SKM-1 treated with dmso at 0.1 percent for 144 hours (cell line): ENCODE measurements around the gene PHRF1.
"Not testable (repeated sequence)": the region's sequence is repeated elsewhere in the genome, so short reads cannot be mapped to it uniquely, and the experiment has no call there.

ENCODE experiments used
- DNase-seq: peaks from one replicate; lab custom pipeline; 2025; ENCODE audit not compliant: unreplicated experiment; lab: John Stamatoyannopoulos, UW

PHRF1 gene

DNA sequence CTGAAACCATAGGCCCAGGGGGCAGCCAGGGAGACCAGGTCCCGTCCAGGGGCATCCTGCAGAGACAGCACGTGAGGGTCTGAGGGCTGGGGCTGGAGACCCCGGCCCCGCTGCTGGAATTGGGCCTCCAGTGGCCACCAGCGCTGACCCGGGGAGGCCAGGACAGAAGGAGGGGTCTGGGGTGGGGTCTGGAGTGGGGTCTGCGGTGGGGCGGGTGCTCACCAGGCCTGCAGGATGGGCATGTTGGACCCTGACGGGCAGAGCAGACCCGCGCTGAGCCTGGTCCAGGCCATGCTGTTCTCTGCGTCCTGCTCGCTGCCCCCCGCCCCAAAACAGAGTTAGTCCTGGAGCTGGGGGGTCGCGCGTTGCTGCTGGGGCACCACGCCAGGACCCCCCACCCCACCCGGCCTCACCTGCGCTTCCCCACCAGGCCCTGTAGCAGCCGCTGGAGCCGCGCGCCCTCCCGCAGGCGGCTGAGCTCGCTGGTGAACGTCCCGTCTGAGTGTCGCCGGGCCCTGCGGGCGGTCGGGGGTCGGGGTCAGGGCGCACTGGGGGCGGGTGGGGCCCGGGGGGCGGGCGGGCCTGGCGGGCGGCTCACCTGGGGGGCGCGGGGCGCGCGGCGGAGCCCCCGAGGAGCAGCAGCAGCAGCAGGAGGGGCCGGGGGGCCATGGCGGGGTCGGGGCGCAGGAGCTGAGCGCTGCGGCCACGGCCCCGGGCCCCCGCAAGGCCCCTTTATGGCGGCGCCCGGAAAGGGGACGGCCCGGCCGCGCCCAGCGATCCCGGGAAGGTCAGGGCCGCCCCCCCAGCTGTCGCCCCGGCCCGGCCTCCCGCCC lies 50.4 kb downstream of the PHRF1 start, which contains the start of gene SCT:
Gene SCT (minus strand): TSS at position 707 of the 833 bp plus-strand sequence. CDS start 38 bp downstream, at position 669.
- DNase-seq = no peak

DNA sequence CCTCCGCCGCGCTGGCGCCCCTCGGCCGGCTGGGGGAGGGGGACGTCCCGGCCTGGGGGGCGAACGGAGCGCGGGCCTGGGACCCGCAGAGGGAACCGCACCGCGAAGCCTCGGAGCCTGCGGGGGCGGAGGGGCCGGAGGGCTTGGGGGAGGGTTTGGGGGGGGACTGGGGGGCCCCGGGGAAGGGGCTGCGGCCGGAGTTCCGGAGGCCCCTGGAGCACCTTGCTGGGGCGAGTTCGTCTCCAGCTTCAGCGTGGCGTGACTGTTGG lies 51.0 kb downstream of the PHRF1 start:
- no peak for DNase-seq

DNA sequence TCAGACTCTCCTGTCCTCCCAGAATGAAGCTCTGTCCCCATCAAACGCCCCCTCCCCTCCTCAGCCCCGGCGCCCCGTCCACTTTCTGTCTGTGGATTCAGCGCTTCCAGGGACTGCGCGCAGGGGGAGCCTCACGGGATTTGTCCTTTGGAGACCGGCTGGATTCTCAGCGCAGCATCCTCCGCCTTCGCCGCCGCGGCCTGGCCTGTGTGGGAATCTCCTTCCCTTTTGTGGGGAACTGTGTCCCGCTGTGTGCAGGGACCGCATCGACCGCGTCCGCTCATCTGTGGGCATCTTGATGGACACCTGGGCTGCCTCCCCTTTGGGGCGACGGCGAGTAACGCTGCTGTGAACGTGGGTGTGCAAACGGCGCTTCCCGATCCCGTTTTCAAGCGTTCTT lies 51.8 kb downstream of the PHRF1 start:
- no peak for DNase-seq

DNA sequence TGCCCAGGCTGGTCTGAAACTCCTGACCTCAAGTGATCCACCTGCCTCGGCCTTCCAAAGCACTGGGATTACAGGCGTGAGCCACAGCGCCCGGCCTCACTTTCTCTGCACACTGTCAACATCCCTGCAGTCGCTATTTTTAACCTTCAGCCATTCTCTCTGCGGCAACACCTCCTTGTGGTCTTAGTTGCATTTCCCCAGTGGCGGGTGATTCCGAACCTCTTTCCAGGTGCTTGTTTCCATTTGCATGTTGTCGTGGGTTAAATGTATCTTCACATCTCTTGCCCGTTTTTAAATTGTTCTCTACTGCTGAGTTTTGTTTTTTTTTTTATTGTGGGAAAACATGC lies 52.9 kb downstream of the PHRF1 start:
- DNase-seq = no peak

DNA sequence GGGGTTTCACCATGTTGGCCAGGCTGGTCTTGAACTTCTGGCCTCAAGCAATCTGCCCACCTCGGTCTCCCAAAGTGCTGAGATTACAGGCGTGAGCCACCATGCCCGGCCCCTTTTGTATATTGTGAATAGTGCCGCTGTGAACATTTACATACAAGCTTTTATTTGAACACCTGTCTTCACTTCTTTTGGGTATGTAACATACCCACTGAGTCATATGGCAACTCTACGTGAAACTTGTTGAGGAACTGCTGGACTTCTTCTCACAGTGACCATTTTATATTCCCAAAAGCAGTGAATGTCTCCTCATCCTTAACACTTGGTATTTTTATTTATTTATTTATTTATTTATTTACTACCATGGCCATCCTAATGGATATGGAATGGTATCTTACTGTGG lies 54.6 kb downstream of the PHRF1 start:
- no peak for DNase-seq

- DNase-seq = no peak
Measured at GRCh38 chr11:635945-636510, 59.8 kb downstream of the PHRF1 start.

DNA sequence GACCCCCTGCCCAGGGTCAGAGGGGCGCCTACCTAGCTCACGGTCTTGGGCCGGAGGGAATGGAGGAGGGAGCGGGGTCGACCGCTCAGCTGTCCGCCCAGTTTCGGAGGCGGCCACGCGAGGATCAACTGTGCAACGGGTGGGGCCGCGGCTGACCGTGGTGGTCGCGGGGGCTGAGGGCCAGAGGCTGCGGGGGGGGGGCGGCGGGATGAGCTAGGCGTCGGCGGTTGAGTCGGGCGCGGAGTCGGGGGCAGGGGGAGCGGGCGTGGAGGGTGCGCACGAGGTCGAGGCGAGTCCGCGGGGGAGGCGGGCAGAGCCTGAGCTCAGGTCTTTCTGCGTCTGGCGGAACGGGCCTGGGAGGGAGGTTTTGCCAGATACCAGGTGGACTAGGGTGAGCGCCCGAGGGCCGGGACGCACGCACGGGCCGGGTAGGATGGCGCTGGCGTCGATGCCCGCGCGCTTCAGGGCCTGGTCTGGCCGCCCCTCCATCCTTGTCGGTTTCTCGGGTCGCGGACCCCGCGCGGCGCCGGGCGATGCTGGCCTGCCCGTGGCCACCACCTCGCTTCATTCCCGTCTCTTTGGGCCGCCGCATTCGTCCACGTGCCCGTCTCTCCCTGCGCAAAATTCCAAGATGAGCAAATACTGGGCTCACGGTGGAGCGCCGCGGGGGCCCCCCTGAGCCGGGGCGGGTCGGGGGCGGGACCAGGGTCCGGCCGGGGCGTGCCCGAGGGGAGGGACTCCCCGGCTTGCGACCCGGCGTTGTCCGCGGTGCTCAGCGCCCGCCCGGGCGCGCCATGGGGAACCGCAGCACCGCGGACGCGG lies 60.5 kb downstream of the PHRF1 start, which contains the start of gene DRD4:
Gene DRD4 (plus strand): TSS at position 759 of the 822 bp plus-strand sequence. CDS start 36 bp downstream, at position 795.
- no peak for DNase-seq

DNA sequence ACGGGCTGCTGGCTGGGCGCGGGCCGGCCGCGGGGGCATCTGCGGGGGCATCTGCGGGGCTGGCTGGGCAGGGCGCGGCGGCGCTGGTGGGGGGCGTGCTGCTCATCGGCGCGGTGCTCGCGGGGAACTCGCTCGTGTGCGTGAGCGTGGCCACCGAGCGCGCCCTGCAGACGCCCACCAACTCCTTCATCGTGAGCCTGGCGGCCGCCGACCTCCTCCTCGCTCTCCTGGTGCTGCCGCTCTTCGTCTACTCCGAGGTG lies 61.0 kb downstream of the PHRF1 start:
- no peak for DNase-seq

DNA sequence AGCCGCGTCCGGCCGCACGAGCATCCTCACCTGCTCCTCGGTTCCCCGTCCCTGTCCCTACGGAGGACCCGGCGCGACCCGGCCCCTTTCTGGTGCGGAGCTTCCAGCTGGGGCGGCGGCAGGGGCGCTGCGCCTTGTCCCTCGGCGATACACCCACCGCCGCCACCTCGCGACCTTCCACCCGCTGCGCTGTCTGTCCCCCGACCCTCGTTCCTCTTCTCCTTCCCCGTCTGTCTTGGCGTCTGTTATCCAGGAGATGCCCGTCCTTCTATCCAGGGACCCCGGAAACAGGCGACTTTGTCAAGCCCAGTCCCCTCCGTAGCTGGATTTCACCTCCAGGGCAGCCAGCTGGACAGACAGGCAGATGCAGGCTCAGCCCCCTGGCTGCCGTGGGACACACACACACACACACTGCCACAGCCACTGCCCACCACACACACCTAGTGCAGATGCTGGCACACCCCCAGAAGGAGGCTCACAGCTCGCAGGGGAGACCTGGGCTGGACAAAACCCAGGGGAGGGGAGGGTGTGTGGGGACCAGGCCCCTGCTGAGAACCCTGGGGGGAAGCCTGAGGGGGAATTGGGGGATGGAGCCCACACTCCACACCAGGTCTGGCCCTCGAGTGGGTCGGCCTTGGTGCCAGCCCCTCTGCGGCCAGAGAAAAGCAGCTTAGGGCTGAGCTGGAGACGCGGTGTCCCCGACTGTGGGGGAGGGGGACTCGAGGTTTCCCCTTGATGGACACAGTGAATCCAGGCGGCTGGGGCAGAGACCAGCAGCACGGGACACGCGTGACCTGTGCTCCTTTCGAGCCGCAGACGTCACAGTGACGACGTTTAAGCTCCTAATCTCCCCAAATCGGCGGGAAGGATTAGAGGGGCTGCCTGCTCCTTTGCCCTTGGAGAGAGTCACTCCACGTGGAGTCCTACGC lies 61.6 kb downstream of the PHRF1 start:
- DNase-seq = no peak

GRCh38 chr11:638631-639331 lies 62.5 kb downstream of the PHRF1 start:
- no peak for DNase-seq

DNA sequence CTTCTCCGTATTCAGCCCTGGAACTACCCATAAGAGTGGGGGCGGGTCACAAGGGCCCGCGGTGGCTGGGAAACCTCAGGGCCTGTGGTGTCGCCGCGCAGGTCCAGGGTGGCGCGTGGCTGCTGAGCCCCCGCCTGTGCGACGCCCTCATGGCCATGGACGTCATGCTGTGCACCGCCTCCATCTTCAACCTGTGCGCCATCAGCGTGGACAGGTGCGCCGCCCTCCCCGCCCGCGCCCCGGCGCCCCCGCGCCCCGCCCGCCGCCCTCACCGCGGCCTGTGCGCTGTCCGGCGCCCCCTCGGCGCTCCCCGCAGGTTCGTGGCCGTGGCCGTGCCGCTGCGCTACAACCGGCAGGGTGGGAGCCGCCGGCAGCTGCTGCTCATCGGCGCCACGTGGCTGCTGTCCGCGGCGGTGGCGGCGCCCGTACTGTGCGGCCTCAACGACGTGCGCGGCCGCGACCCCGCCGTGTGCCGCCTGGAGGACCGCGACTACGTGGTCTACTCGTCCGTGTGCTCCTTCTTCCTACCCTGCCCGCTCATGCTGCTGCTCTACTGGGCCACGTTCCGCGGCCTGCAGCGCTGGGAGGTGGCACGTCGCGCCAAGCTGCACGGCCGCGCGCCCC lies 63.2 kb downstream of the PHRF1 start:
- no peak for DNase-seq

- DNase-seq = no peak
Measured at GRCh38 chr11:640021-640706, 63.9 kb downstream of the PHRF1 start.

DNA sequence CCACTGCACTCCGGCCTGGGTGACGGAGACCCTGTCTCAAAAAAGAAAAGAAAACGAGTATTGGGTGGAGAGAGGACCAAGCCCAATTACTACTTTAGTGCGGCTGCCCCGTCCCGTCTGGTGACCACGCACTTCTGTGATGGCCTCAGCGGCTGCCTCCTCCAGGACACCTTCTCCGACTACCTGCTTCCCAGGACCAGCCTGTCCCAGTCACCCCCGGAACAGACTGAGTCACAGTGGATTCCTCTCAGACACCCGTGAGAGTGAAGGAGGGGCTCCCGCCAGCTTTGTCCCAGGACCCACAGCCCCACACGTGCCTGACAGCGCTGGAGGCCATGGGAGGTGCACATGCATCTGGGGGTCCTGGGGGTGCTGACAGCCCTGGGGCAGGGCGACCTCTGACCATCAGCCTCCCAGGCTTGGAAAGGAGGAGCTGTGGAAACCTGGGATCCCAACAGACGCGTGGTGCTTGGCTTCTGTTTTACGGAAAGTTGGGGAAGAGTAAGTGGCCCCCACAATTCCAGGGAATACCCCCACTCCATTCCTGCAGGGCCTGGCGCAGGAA lies 65.6 kb downstream of the PHRF1 start:
- no peak for DNase-seq

- DNase-seq = no peak
Measured at GRCh38 chr11:643366-643765, 67.1 kb downstream of the PHRF1 start.

GRCh38 chr11:643849-644738 lies 67.8 kb downstream of the PHRF1 start:
- DNase-seq = no peak

DNA sequence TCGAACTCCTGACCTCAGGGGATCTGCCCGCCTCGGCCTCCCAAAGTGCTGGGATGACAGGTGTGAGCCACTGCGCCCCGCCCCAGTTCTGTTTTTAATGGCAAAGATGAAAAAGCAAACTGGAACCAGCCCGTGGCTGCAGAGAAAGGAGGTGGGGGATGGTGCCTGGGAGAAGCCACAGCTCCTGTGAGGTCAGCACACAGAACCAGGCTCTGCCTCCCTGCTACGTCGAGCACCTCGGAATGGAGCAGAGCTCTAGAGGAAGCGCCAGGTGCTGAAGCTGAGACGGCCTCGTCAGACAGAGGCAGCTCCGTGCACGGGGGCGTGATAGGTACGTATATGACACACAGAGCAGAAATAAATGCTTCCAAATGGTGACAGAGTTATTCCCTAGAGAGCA lies 69.3 kb downstream of the PHRF1 start:
- no peak for DNase-seq

DNA sequence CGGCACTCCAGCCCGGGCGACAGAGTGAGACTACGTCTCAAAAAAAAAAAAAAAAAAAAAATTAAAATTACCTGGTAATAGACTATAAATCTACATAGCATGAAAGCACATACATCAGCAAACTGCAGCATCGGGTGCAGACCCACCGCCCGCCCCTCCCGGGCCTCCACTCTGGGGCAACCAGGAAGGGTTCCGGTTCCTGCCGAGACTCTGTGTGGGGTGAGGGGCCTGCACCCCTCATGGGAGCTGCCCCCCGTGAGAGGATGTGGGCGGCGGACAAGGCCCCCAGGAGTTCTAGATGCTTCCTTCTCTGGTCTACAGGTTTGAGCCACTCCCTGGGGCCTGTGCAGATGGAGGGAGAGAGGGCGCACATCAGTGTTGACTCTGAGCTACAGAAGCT lies 69.9 kb downstream of the PHRF1 start:
- DNase-seq = no peak

DNA sequence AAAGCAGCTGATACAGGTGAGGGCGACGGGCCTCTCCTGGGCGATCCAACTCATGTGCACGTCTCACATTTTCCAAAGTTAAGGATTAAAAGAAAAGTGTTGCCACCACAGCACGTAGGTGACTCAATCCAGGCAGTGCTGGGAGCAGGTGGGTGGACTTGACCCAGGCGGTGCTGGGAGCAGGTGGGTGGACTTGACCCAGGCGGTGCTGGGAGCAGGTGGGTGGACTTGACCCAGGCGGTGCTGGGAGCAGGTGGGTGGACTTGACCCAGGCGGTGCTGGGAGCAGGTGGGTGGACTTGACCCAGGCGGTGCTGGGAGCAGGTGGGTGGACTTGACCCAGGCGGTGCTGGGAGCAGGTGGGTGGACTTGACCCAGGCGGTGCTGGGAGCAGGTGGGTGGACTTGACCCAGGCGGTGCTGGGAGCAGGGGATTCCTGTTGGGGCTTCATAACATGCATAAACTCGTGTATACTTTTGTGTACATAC lies 71.4 kb downstream of the PHRF1 start:
- DNase-seq = not testable (repeated sequence)
